Liver (tissue), 9 donors: ENCODE results near the gene USP6NL. TPM values are rescaled to one million over a fixed set of nuclear protein-coding genes. Genes with fewer than 3 reads are reported as not detected.

Experiments
- DNase-seq: peaks from one replicate; pipeline ENCODE4 v3.0.0-alpha.2; 2017; ENCODE audit warnings: low spot score
- H3K27ac ChIP-seq, 2 donors: one replicate each; pipeline ENCODE4 v1.7.0; 2013; ENCODE audit warnings: inconsistent platforms in 2 of 2, low read length in 2 of 2, control low read depth in 1 of 2, low read depth in 1 of 2, mild to moderate bottlenecking in 1 of 2
- H3K27me3 ChIP-seq, 4 donors: one replicate each; pipeline versions ENCODE4 v1.6.1 to v1.7.0; 2013; ENCODE audit warnings: low read length in 3 of 4, inconsistent platforms in 1 of 4, mild to moderate bottlenecking in 1 of 4, moderate library complexity in 1 of 4; ENCODE audit not compliant: control insufficient read depth in 4 of 4, insufficient read depth in 4 of 4
- H3K36me3 ChIP-seq, 4 donors: one replicate each; pipeline versions ENCODE4 v1.6.1 to v1.7.0; 2013; ENCODE audit warnings: low read length in 3 of 4, mild to moderate bottlenecking in 3 of 4, low read depth in 1 of 4, moderate library complexity in 1 of 4; ENCODE audit not compliant: control insufficient read depth in 4 of 4, insufficient read depth in 3 of 4
- H3K4me1 ChIP-seq, 4 donors: one replicate each; pipeline versions ENCODE4 v1.6.1 to v1.7.0; 2013; ENCODE audit warnings: low read length in 3 of 4, mild to moderate bottlenecking in 3 of 4, moderate library complexity in 1 of 4; ENCODE audit not compliant: control insufficient read depth in 4 of 4, insufficient read depth in 4 of 4
- H3K4me3 ChIP-seq, 3 donors: one replicate each; pipeline versions ENCODE4 v1.6.1 to v1.7.0; 2013; ENCODE audit warnings: low read length in 3 of 3, control low read depth in 1 of 3, low read depth in 1 of 3, mild to moderate bottlenecking in 1 of 3
- H3K9ac ChIP-seq, 2 donors: one replicate each; pipeline ENCODE4 v1.7.0; 2013; ENCODE audit warnings: low read length in 2 of 2, mild to moderate bottlenecking in 2 of 2, moderate library complexity in 2 of 2, control low read depth in 1 of 2, low read depth in 1 of 2
- H3K9me3 ChIP-seq, 4 donors: one replicate each; pipeline versions ENCODE4 v1.6.1 to v1.7.0; 2013; ENCODE audit warnings: low read length in 3 of 4; ENCODE audit not compliant: control insufficient read depth in 4 of 4
- EGR1 ChIP-seq, 2 donors: IDR thresholded peaks; 2 replicates each; pipeline ENCODE4 v1.6.1; 2016 to 2018; ENCODE audit warnings: antibody characterized with exemption in 2 of 2, low read depth in 2 of 2
- FOXA1 ChIP-seq: IDR thresholded peaks from 2 replicates; pipeline ENCODE4 v1.6.1; 2016; ENCODE audit warnings: antibody characterized with exemption
- FOXA2 ChIP-seq: IDR thresholded peaks from 2 replicates; pipeline ENCODE4 v1.6.1; 2016; ENCODE audit warnings: antibody characterized with exemption
- GABPA ChIP-seq, 2 donors: IDR thresholded peaks in 1 of 2; conservative IDR thresholded peaks in 1 of 2; 2 replicates each; pipeline ENCODE4 v1.6.1; 2016; ENCODE audit warnings: antibody characterized with exemption in 2 of 2, mild to moderate bottlenecking in 1 of 2, moderate library complexity in 1 of 2
- HNF4A ChIP-seq, 2 donors: conservative IDR thresholded peaks; 2 replicates each; pipeline ENCODE4 v1.6.1; 2016; ENCODE audit warnings: antibody characterized with exemption in 2 of 2, mild to moderate bottlenecking in 2 of 2
- HNF4G ChIP-seq: IDR thresholded peaks from 2 replicates; pipeline ENCODE4 v1.6.1; 2016; ENCODE audit warnings: antibody characterized with exemption
- JUND ChIP-seq, 2 donors: IDR thresholded peaks; 2 replicates each; pipeline ENCODE4 v1.6.1; 2016; ENCODE audit warnings: antibody characterized with exemption in 2 of 2
- NR2F2 ChIP-seq: IDR thresholded peaks from 2 replicates; pipeline ENCODE4 v1.6.1; 2016; ENCODE audit warnings: antibody characterized with exemption
- RAD21 ChIP-seq, 2 donors: IDR thresholded peaks; 2 replicates each; pipeline ENCODE4 v1.6.1; 2016; ENCODE audit warnings: antibody characterized with exemption in 2 of 2, mild to moderate bottlenecking in 2 of 2
- RXRA ChIP-seq, 2 donors: IDR thresholded peaks; 2 replicates each; pipeline ENCODE4 v1.6.1; 2017 to 2018; ENCODE audit warnings: antibody characterized with exemption in 2 of 2, mild to moderate bottlenecking in 1 of 2
- SP1 ChIP-seq: IDR thresholded peaks from 2 replicates; pipeline ENCODE4 v1.6.1; 2018; ENCODE audit warnings: antibody characterized with exemption, mild to moderate bottlenecking
- TAF1 ChIP-seq: conservative IDR thresholded peaks from 2 replicates; pipeline ENCODE4 v1.6.1; 2016; ENCODE audit warnings: antibody characterized with exemption, mild to moderate bottlenecking
- YY1 ChIP-seq: IDR thresholded peaks from 2 replicates; pipeline ENCODE4 v1.6.1; 2016; ENCODE audit warnings: antibody characterized with exemption, mild to moderate bottlenecking
- WGBS: extraction: QIAGEN DNeasy Blood & Tissue Kit; methylation state at CpG from one replicate; pipeline ENCODE4 v1.1.7; 2013; 5-methylcytosine and 5-hydroxymethylcytosine counted together
- polyA plus RNA-seq, 2 donors: library from polyadenylated mRNA; stranded (reverse) in 1 of 2; unstranded in 1 of 2; fragments of 200-250 nt in 1 of 2; fragments of >200 nt in 1 of 2; fragmentation: Nextera tagmentation in 1 of 2; extraction: Ambion mirVana in 1 of 2; gene quantifications; one replicate each; pipeline versions ENCODE4 v1.2.1 to v1.2.3, GENCODE V29; 2013 to 2015
- total RNA-seq, 2 donors: library from RNA; depleted of rRNA; stranded (reverse); fragments of >200 nt; gene quantifications; one replicate each; pipeline ENCODE4 v1.2.3, GENCODE V29; 2014
- TF ChIP-seq, protein P1 (sequence below): IDR thresholded peaks from 2 replicates; pipeline ENCODE4 v1.6.1; 2016; ENCODE audit warnings: antibody characterized with exemption
- TF ChIP-seq, protein P2 (sequence below): IDR thresholded peaks from 2 replicates; pipeline ENCODE4 v1.6.1; 2016; ENCODE audit warnings: antibody characterized with exemption, mild to moderate bottlenecking
- TF ChIP-seq, protein P3 (sequence below): fragments of 150-350 bp; IDR thresholded peaks from 2 replicates; pipeline ENCODE4 v1.5.1; 2017; ENCODE audit warnings: improper control_type of control experiment, low read depth, low read length; ENCODE audit not compliant: missing input control
- TF ChIP-seq, protein P4 (sequence below): IDR thresholded peaks from 2 replicates; pipeline ENCODE4 v1.6.1; 2016; ENCODE audit warnings: antibody characterized with exemption
- TF ChIP-seq, protein P5 (sequence below): IDR thresholded peaks from 2 replicates; pipeline ENCODE4 v1.6.1; 2016; ENCODE audit warnings: antibody characterized with exemption
- donor health status: healthy.
- donor health status: healthy.
- donor health status: healthy.
- donor health status: healthy.
- donor health status: healthy.

Gene USP6NL
- total and polyA plus RNA-seq, 4 donors = 3.8 to 15.0 (median 10.2) TPM

DNA sequence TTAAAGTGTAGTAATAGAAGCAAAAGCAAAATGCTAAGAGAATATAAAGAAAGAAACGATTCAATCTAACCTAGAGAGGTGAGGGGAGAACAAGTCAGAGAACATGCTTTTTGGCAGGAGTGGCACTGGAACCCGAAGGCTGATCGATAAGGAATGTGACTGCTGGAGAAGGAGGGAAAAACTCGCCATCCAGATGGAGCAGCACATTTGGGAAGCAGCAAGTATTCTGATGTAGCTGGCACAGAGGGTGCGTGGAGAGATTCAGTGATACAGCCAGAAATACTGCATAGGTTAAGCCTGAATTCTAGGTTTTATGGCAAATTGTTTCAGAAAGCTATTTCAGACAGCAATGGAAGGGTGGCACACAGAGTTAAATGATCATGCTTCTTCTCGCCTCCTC is 42.0 kb downstream of the USP6NL start:
- no peak for DNase-seq
- no peaks in the 10 kb centered on the region for H3K9me3 ChIP-seq
- H3K4me1 ChIP-seq = peaks cover 0 to 16% (median 8%) of the 10 kb centered on the region in 4 donors
- TF ChIP-seq JUND (IDR thresholded peaks at IDR 0.05) = no peak
- TF ChIP-seq, protein P1, sequence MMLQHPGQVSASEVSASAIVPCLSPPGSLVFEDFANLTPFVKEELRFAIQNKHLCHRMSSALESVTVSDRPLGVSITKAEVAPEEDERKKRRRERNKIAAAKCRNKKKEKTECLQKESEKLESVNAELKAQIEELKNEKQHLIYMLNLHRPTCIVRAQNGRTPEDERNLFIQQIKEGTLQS = no peak
- TF ChIP-seq, protein P2, sequence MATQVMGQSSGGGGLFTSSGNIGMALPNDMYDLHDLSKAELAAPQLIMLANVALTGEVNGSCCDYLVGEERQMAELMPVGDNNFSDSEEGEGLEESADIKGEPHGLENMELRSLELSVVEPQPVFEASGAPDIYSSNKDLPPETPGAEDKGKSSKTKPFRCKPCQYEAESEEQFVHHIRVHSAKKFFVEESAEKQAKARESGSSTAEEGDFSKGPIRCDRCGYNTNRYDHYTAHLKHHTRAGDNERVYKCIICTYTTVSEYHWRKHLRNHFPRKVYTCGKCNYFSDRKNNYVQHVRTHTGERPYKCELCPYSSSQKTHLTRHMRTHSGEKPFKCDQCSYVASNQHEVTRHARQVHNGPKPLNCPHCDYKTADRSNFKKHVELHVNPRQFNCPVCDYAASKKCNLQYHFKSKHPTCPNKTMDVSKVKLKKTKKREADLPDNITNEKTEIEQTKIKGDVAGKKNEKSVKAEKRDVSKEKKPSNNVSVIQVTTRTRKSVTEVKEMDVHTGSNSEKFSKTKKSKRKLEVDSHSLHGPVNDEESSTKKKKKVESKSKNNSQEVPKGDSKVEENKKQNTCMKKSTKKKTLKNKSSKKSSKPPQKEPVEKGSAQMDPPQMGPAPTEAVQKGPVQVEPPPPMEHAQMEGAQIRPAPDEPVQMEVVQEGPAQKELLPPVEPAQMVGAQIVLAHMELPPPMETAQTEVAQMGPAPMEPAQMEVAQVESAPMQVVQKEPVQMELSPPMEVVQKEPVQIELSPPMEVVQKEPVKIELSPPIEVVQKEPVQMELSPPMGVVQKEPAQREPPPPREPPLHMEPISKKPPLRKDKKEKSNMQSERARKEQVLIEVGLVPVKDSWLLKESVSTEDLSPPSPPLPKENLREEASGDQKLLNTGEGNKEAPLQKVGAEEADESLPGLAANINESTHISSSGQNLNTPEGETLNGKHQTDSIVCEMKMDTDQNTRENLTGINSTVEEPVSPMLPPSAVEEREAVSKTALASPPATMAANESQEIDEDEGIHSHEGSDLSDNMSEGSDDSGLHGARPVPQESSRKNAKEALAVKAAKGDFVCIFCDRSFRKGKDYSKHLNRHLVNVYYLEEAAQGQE = no peak
- TF ChIP-seq RXRA (IDR thresholded peaks at IDR 0.05) = no peak
- no peak for TF ChIP-seq FOXA2
- TF ChIP-seq TAF1 = no peak
- TF ChIP-seq HNF4G = no peak
- TF ChIP-seq HNF4A (conservative IDR thresholded peaks at IDR 0.05) = no peak
- TF ChIP-seq, protein P3, sequence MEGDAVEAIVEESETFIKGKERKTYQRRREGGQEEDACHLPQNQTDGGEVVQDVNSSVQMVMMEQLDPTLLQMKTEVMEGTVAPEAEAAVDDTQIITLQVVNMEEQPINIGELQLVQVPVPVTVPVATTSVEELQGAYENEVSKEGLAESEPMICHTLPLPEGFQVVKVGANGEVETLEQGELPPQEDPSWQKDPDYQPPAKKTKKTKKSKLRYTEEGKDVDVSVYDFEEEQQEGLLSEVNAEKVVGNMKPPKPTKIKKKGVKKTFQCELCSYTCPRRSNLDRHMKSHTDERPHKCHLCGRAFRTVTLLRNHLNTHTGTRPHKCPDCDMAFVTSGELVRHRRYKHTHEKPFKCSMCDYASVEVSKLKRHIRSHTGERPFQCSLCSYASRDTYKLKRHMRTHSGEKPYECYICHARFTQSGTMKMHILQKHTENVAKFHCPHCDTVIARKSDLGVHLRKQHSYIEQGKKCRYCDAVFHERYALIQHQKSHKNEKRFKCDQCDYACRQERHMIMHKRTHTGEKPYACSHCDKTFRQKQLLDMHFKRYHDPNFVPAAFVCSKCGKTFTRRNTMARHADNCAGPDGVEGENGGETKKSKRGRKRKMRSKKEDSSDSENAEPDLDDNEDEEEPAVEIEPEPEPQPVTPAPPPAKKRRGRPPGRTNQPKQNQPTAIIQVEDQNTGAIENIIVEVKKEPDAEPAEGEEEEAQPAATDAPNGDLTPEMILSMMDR = no peak
- TF ChIP-seq, protein P4, sequence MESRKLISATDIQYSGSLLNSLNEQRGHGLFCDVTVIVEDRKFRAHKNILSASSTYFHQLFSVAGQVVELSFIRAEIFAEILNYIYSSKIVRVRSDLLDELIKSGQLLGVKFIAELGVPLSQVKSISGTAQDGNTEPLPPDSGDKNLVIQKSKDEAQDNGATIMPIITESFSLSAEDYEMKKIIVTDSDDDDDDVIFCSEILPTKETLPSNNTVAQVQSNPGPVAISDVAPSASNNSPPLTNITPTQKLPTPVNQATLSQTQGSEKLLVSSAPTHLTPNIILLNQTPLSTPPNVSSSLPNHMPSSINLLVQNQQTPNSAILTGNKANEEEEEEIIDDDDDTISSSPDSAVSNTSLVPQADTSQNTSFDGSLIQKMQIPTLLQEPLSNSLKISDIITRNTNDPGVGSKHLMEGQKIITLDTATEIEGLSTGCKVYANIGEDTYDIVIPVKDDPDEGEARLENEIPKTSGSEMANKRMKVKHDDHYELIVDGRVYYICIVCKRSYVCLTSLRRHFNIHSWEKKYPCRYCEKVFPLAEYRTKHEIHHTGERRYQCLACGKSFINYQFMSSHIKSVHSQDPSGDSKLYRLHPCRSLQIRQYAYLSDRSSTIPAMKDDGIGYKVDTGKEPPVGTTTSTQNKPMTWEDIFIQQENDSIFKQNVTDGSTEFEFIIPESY = no peak
- no peak for TF ChIP-seq NR2F2
- no peak for TF ChIP-seq RAD21 (IDR thresholded peaks at IDR 0.05)
- no peak for TF ChIP-seq GABPA (IDR thresholded peaks at IDR 0.05 in 1 of 2, conservative IDR thresholded peaks at IDR 0.05 in 1 of 2)
- no peak for TF ChIP-seq SP1
- no peak for TF ChIP-seq YY1
- no peak for TF ChIP-seq EGR1 (IDR thresholded peaks at IDR 0.05; ENCODE audit: low read depth in 2 of 2)
- TF ChIP-seq, protein P5, sequence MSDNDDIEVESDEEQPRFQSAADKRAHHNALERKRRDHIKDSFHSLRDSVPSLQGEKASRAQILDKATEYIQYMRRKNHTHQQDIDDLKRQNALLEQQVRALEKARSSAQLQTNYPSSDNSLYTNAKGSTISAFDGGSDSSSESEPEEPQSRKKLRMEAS = no peak
- no peak for TF ChIP-seq FOXA1
- no peaks in the 10 kb centered on the region for H3K36me3 ChIP-seq
- H3K4me3 ChIP-seq = no peak overlapping the region
- H3K27me3 ChIP-seq = no peaks in the 10 kb centered on the region
- H3K9ac ChIP-seq = no peak overlapping the region
- no peak overlapping the region for H3K27ac ChIP-seq
- WGBS = 84% methylated on average over 6 of the region's 6 CpGs
